Mesenchymal stem cell (in vitro differentiated cells and primary cell): ENCODE data around the gene RECQL.
A peak's percentile ranks its signal among the peaks of the same experiment; 100 is the strongest.

Experiments used
- DNase-seq: peaks from one replicate; pipeline ENCODE4 v3.0.0-alpha.2; 2013
- H2AFZ ChIP-seq: one replicate; pipeline ENCODE4 v1.6.1; 2013; ENCODE audit warnings: low read depth, mild to moderate bottlenecking, control low read depth, inconsistent platforms, low read length, moderate library complexity
- H2AK5ac ChIP-seq: 2 replicates; pipeline ENCODE4 v1.6.1; 2013; ENCODE audit warnings: low read length, moderate library complexity, mild to moderate bottlenecking, inconsistent platforms; ENCODE audit not compliant: severe bottlenecking
- H2BK120ac ChIP-seq: one replicate; pipeline ENCODE4 v1.6.1; 2013; ENCODE audit warnings: low read depth, mild to moderate bottlenecking, inconsistent platforms, low read length, moderate library complexity
- H2BK12ac ChIP-seq, 2 experiments: one replicate each; pipeline ENCODE4 v1.6.1; 2013; ENCODE audit warnings: inconsistent platforms in 2 of 2, low read length in 2 of 2, mild to moderate bottlenecking in 2 of 2, moderate library complexity in 2 of 2, control low read depth in 1 of 2
- H2BK15ac ChIP-seq: one replicate; pipeline ENCODE4 v1.6.1; 2013; ENCODE audit warnings: mild to moderate bottlenecking, low read depth, inconsistent platforms; ENCODE audit not compliant: poor library complexity, severe bottlenecking
- H2BK5ac ChIP-seq: 2 replicates; pipeline ENCODE4 v1.6.1; 2013; ENCODE audit warnings: low read depth, mild to moderate bottlenecking, low read length, control low read depth, inconsistent platforms; ENCODE audit not compliant: poor library complexity, severe bottlenecking
- H3K14ac ChIP-seq, 2 experiments: one replicate each; pipeline ENCODE4 v1.6.1; 2013; ENCODE audit warnings: inconsistent platforms in 2 of 2, low read length in 2 of 2, control low read depth in 1 of 2, mild to moderate bottlenecking in 1 of 2, moderate library complexity in 1 of 2
- H3K18ac ChIP-seq, 2 experiments: one replicate each; pipeline ENCODE4 v1.6.1; 2013; ENCODE audit warnings: inconsistent platforms in 2 of 2, low read length in 2 of 2, control low read depth in 1 of 2, low read depth in 1 of 2, mild to moderate bottlenecking in 1 of 2
- H3K23ac ChIP-seq, 2 experiments: one replicate each; pipeline ENCODE4 v1.6.1; 2013; ENCODE audit warnings: inconsistent platforms in 2 of 2, low read length in 2 of 2, mild to moderate bottlenecking in 2 of 2, moderate library complexity in 2 of 2, control low read depth in 1 of 2
- H3K27ac ChIP-seq: 2 replicates; pipeline ENCODE4 v1.5.1; 2013; ENCODE audit warnings: mild to moderate bottlenecking, moderate library complexity, low read length, control low read depth, inconsistent platforms; ENCODE audit not compliant: poor library complexity, severe bottlenecking
- H3K27me3 ChIP-seq, 2 experiments: 2 replicates each; pipeline versions ENCODE4 v1.6.1 to v1.7.0; 2013; ENCODE audit warnings: low read length in 2 of 2, mild to moderate bottlenecking in 2 of 2, moderate library complexity in 2 of 2, control low read depth in 1 of 2, inconsistent platforms in 1 of 2; ENCODE audit not compliant: control insufficient read depth in 1 of 2, insufficient read depth in 1 of 2
- H3K36me3 ChIP-seq, 2 experiments: 2 replicates each; pipeline versions ENCODE4 v1.6.1 to v1.7.0; 2013; ENCODE audit warnings: low read length in 2 of 2, control low read depth in 1 of 2, inconsistent platforms in 1 of 2, low read depth in 1 of 2, mild to moderate bottlenecking in 1 of 2; ENCODE audit not compliant: insufficient read depth in 2 of 2, control insufficient read depth in 1 of 2
- H3K4ac ChIP-seq, 2 experiments: one replicate each; pipeline ENCODE4 v1.6.1; 2013; ENCODE audit warnings: inconsistent platforms in 2 of 2, low read length in 2 of 2, mild to moderate bottlenecking in 2 of 2, moderate library complexity in 2 of 2, control low read depth in 1 of 2, low read depth in 1 of 2
- H3K4me1 ChIP-seq: 2 replicates; pipeline ENCODE4 v1.6.1; 2013; ENCODE audit warnings: low read depth, low read length, control low read depth; ENCODE audit not compliant: control insufficient read depth, insufficient read depth
- H3K4me2 ChIP-seq: 2 replicates; pipeline ENCODE4 v1.6.1; 2013; ENCODE audit warnings: low read length, mild to moderate bottlenecking, inconsistent platforms; ENCODE audit not compliant: poor library complexity, severe bottlenecking
- H3K4me3 ChIP-seq, 2 experiments: 2 replicates each; pipeline versions ENCODE4 v1.5.1 to v1.7.0; 2013; ENCODE audit warnings: low read length in 2 of 2, mild to moderate bottlenecking in 2 of 2, control low read depth in 1 of 2, low read depth in 1 of 2; ENCODE audit not compliant: insufficient read depth in 1 of 2
- H3K79me1 ChIP-seq: replicated peaks from 2 replicates; pipeline ENCODE4 v1.6.1; 2013; ENCODE audit warnings: mild to moderate bottlenecking, control low read depth, low read length, inconsistent platforms; ENCODE audit not compliant: poor library complexity, severe bottlenecking
- H3K9ac ChIP-seq: 2 replicates; pipeline ENCODE4 v1.7.0; 2013; ENCODE audit warnings: mild to moderate bottlenecking, low read length, moderate library complexity
- H3K9me3 ChIP-seq: 2 replicates; pipeline ENCODE4 v1.7.0; 2013; ENCODE audit warnings: mild to moderate bottlenecking, low read length; ENCODE audit not compliant: control insufficient read depth
- H4K8ac ChIP-seq: one replicate; pipeline ENCODE4 v1.6.1; 2013; ENCODE audit warnings: inconsistent platforms, mild to moderate bottlenecking, low read length, moderate library complexity
- H4K91ac ChIP-seq: one replicate; pipeline ENCODE4 v1.6.1; 2013; ENCODE audit warnings: mild to moderate bottlenecking, low read length, inconsistent platforms
- WGBS: methylation state at CpG from one replicate; pipeline ENCODE4 v1.1.7; 2013; ENCODE audit warnings: mixed read lengths; 5-methylcytosine and 5-hydroxymethylcytosine counted together

The RECQL gene

DNA sequence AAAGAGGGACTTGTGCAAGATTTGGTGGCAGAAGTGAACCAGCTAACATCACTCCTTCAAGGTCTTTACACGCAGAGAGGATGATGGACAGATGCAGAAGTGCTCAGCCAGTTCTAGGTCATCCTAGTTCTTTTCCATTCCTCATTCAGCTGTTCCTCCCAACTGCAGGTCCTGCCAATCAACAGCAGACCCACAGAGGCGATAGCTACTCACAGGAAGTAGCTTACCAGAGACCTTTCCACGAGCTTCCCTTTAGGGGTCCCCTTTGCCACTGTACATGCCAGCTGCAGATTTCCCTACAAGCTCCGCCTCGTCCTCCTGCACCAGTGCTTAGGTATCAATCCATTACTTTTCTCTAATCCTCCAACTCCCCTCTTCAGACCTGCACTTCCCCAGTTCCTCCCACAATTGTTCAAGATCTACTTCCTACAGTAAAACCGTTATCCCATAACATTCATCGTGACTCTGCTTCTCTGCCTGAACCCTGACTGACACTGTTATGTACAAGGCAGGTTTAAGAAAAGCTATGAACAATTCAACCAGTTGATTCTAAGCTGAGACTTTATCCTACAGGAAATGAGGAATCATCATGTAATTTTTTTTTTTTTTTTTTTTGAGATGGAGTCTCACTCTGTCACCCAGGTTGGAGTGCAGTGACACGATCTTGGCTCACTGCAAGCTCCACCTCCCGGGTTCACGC is 22.5 kb downstream of the RECQL start:
- Histone ChIP-seq H3K27ac (no peak overlapping the region), H2BK120ac (no peak overlapping the region), H3K9me3 (no peaks in the 10 kb centered on the region), H3K4me3 (no peak overlapping the region), H4K8ac (peak overlapping the region; percentile 7), H3K18ac (no peak overlapping the region), H3K4me1 (no peaks in the 10 kb centered on the region), H3K9ac (no peak overlapping the region), H2AK5ac (no peak overlapping the region), H3K79me1 (peaks cover 6% of the 10 kb centered on the region), H3K27me3 (no peaks in the 10 kb centered on the region), H2AFZ (no peak overlapping the region), H3K36me3 (peaks cover 13 to 90% of the 10 kb centered on the region in 2 experiments), H3K14ac (no peak overlapping the region), H3K4ac (no peak overlapping the region), H2BK12ac (no peak overlapping the region), H2BK5ac (no peak overlapping the region), H4K91ac (no peak overlapping the region), H3K4me2 (no peak overlapping the region), H2BK15ac (no peak overlapping the region), H3K23ac (no peak overlapping the region)
- DNase-seq = no peak
- WGBS = 92% methylated on average over 10 of the region's 10 CpGs

DNA sequence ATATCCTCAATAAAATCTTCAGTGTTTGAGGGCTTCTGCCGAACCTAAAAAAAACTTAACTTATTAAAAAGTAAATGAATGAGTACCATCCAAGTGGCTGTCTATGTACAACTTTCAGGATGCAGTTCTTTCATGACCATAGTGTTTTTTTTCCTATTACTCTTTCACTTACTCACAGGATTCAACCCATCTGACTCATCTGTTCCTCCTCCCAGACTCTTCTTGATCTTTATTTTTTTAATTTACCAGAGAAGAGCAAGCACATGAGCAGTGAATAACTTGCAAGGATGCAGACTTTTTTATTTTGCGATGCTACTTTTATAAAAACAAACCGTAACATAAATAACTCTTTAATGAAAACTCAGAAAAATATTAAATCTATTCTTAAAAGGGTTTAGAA is 24.5 kb downstream of the RECQL start:
- H3K4me1 ChIP-seq = no peaks in the 10 kb centered on the region
- H3K4ac ChIP-seq = no peak overlapping the region
- no peak overlapping the region for H3K4me2 ChIP-seq
- no peak overlapping the region for H2AFZ ChIP-seq
- 100% methylated on average over 1 of the region's 3 CpGs for WGBS
- H3K27ac ChIP-seq = no peak overlapping the region
- H2BK120ac ChIP-seq = no peak overlapping the region
- H3K27me3 ChIP-seq = no peaks in the 10 kb centered on the region
- no peak overlapping the region for H3K23ac ChIP-seq
- H2BK12ac ChIP-seq = no peak overlapping the region
- H2BK5ac ChIP-seq = no peak overlapping the region
- H3K14ac ChIP-seq = no peak overlapping the region
- no peak overlapping the region for H4K91ac ChIP-seq
- H3K79me1 ChIP-seq = peaks cover 7% of the 10 kb centered on the region
- no peak overlapping the region for H3K4me3 ChIP-seq
- H3K9me3 ChIP-seq = no peaks in the 10 kb centered on the region
- H2BK15ac ChIP-seq = no peak overlapping the region
- no peak overlapping the region for H4K8ac ChIP-seq
- H3K9ac ChIP-seq = no peak overlapping the region
- peak; percentile 40 for DNase-seq
- no peak overlapping the region for H3K18ac ChIP-seq
- H2AK5ac ChIP-seq = no peak overlapping the region
- peaks cover 10 to 91% of the 10 kb centered on the region in 2 experiments for H3K36me3 ChIP-seq

DNA sequence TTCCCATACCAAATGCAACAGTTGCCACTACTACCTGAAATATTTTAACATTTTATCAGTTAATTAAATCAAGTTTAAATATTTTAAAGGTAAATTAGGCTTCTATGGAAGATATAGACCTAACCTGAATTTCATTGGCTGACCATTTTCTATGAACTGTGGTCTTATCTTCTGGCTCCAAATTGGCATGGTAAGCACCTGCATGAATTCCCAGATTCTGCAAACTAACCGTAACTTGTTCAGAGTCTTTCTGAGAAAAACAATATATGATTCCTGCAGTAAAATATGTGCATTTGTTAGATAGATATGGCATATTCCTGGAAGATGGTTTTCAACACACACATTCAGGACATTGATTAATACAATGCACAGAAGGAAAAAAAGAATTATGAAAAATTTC is 25.9 kb downstream of the RECQL start:
- no peak overlapping the region for H2BK12ac ChIP-seq
- no peak overlapping the region for H3K9ac ChIP-seq
- H3K79me1 ChIP-seq = peaks cover 4% of the 10 kb centered on the region
- H3K27ac ChIP-seq = no peak overlapping the region
- no peak overlapping the region for H2BK5ac ChIP-seq
- H3K4ac ChIP-seq = no peak overlapping the region
- no peak overlapping the region for H2AFZ ChIP-seq
- no peak overlapping the region for H3K4me2 ChIP-seq
- H3K27me3 ChIP-seq = no peaks in the 10 kb centered on the region
- no peaks in the 10 kb centered on the region for H3K9me3 ChIP-seq
- no peak overlapping the region for H3K18ac ChIP-seq
- no peak overlapping the region for H4K8ac ChIP-seq
- H3K14ac ChIP-seq = no peak overlapping the region
- H3K23ac ChIP-seq = no peak overlapping the region
- no peak overlapping the region for H2AK5ac ChIP-seq
- no peak overlapping the region for H3K4me3 ChIP-seq
- DNase-seq = no peak
- no peak overlapping the region for H4K91ac ChIP-seq
- H3K36me3 ChIP-seq = peaks cover 9 to 90% of the 10 kb centered on the region in 2 experiments
- H2BK120ac ChIP-seq = no peak overlapping the region
- WGBS = no CpG with 5 or more reads among the region's 1 CpG
- H3K4me1 ChIP-seq = no peaks in the 10 kb centered on the region
- no peak overlapping the region for H2BK15ac ChIP-seq

DNA sequence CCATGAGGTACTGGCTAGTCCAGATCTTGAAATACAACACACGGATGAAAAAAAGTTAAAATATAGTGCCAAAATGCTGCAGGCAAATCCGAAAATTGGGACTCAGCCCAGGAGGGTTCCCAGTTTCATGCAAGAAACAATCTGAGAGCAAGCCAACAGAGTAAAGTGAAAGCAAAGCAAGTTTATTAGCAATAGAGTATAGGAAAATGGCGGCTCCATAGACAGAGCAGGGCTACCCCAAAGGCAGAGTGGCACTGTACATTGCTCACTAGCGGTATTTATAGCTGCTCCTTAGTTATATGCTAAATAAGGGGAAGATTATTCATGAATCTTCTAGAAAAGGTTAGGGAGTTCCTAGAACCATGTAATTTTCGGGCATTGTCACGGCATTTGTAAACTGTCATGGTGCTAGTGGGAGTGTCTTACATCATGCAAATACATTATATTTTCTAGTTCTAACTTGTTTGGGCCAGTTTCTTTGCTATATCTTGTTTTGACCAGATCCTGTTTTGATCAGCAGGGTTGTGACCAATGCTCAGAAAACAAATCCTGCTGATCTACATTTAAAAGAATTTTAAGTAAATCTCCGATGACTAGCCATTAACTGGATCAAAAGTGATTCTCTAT is 29.1 kb downstream of the RECQL start:
- H3K36me3 ChIP-seq = peaks cover 0 to 83% of the 10 kb centered on the region in 2 experiments
- no peak overlapping the region for H2AFZ ChIP-seq
- H3K23ac ChIP-seq = no peak overlapping the region
- DNase-seq = no peak
- no peak overlapping the region for H4K91ac ChIP-seq
- H3K27ac ChIP-seq = no peak overlapping the region
- no peak overlapping the region for H3K4ac ChIP-seq
- no peak overlapping the region for H2BK5ac ChIP-seq
- no peaks in the 10 kb centered on the region for H3K27me3 ChIP-seq
- H3K9ac ChIP-seq = no peak overlapping the region
- no peak overlapping the region for H2BK15ac ChIP-seq
- H3K4me1 ChIP-seq = no peaks in the 10 kb centered on the region
- no peak overlapping the region for H3K4me2 ChIP-seq
- over 99% methylated on average over 4 of the region's 7 CpGs for WGBS
- H3K79me1 ChIP-seq = peaks cover 3% of the 10 kb centered on the region
- no peak overlapping the region for H4K8ac ChIP-seq
- H2BK12ac ChIP-seq = no peak overlapping the region
- H3K9me3 ChIP-seq = no peaks in the 10 kb centered on the region
- H3K18ac ChIP-seq = no peak overlapping the region
- H2AK5ac ChIP-seq = no peak overlapping the region
- H3K4me3 ChIP-seq = no peak overlapping the region
- H3K14ac ChIP-seq = no peak overlapping the region
- H2BK120ac ChIP-seq = no peak overlapping the region
